Activated T-helper 2 cell treated with anti-CD3 and anti-CD28 coated beads, Interferon-gamma antibody, Interleukin-2, Interleukin-4, amounts not matched to agents 10 μg/mL and 5 μg/mL and 100 μg/mL, durations not matched to agents 14 hours and 24 hours and 36 hours (primary cell): Measurements from ENCODE around the gene MSRB2. TPM values are rescaled to one million over a fixed set of nuclear protein-coding genes. Genes with fewer than 3 reads are reported as not detected.

ENCODE experiments used
- DNase-seq: peaks from one replicate; pipeline ENCODE4 v3.0.0; 2021; ENCODE audit warnings: low spot score
- H3K27ac Mint-ChIP-seq: one replicate; pipeline ENCODE4 v1.8.0; 2021; ENCODE audit warnings: mixed read lengths
- H3K27me3 Mint-ChIP-seq: one replicate; pipeline ENCODE4 v1.8.0; 2021; ENCODE audit warnings: low read depth, mixed read lengths
- H3K36me3 Mint-ChIP-seq: one replicate; pipeline ENCODE4 v1.8.0; 2021; ENCODE audit warnings: low read depth, mixed read lengths
- H3K4me1 Mint-ChIP-seq: one replicate; pipeline ENCODE4 v1.8.0; 2021; ENCODE audit warnings: low read depth, mixed read lengths
- H3K4me3 Mint-ChIP-seq: one replicate; pipeline ENCODE4 v1.8.0; 2021; ENCODE audit warnings: low read depth, mild to moderate bottlenecking, moderate library complexity, mixed read lengths
- H3K9me3 Mint-ChIP-seq: one replicate; pipeline ENCODE4 v1.8.0; 2021; ENCODE audit warnings: mixed read lengths
- intact Hi-C: fragments of 100-400 bp; cut with micrococcal nuclease; formaldehyde crosslinking; loops from one replicate; pipeline ENCODE4 v1.15.1; 2023
- total RNA-seq: library from RNA; stranded (reverse); gene quantifications from 2 replicates; pipeline ENCODE4 v1.2.3, GENCODE V29; 2022

MSRB2 gene
- total RNA-seq, 1 donor from 2014 or later, result 4.0 TPM

- H3K27me3 Mint-ChIP-seq, result no peaks in the 10 kb centered on the region
- no peaks in the 10 kb centered on the region for H3K4me1 Mint-ChIP-seq
- peaks cover 13% of the 10 kb centered on the region for H3K36me3 Mint-ChIP-seq
- no peak overlapping the region for H3K27ac Mint-ChIP-seq
- peaks cover under 1% of the 10 kb centered on the region for H3K9me3 Mint-ChIP-seq
- DNase-seq, result no peak
- H3K4me3 Mint-ChIP-seq, result no peak overlapping the region
- intact Hi-C loops, result no loop called here
Observed at GRCh38 chr10:23106331-23107072, 11.1 kb downstream of the MSRB2 start.

GRCh38 chr10:23110722-23111516, 15.5 kb downstream of the MSRB2 start:
- H3K4me3 Mint-ChIP-seq, result no peak overlapping the region
- no peaks in the 10 kb centered on the region for H3K9me3 Mint-ChIP-seq
- no peaks in the 10 kb centered on the region for H3K36me3 Mint-ChIP-seq
- intact Hi-C loops, result no loop called here
- no peaks in the 10 kb centered on the region for H3K27me3 Mint-ChIP-seq
- H3K4me1 Mint-ChIP-seq, result no peaks in the 10 kb centered on the region
- H3K27ac Mint-ChIP-seq, result no peak overlapping the region
- DNase-seq, result no peak

- Mint-ChIP-seq H3K9me3 (no peaks in the 10 kb centered on the region), H3K36me3 (no peaks in the 10 kb centered on the region), H3K4me1 (no peaks in the 10 kb centered on the region), H3K4me3 (no peak overlapping the region), H3K27ac (no peak overlapping the region), H3K27me3 (no peaks in the 10 kb centered on the region)
- no peak for DNase-seq
- intact Hi-C loops, result no loop called here
Observed at GRCh38 chr10:23111517-23112286, 16.3 kb downstream of the MSRB2 start.

- DNase-seq, result no peak
- Mint-ChIP-seq H3K9me3 (no peaks in the 10 kb centered on the region), H3K27me3 (no peaks in the 10 kb centered on the region), H3K4me3 (no peak overlapping the region), H3K36me3 (no peaks in the 10 kb centered on the region), H3K4me1 (no peaks in the 10 kb centered on the region), H3K27ac (no peak overlapping the region)
- intact Hi-C loops, result no loop called here
Observed at GRCh38 chr10:23114228-23114850, 19.0 kb downstream of the MSRB2 start.

- Mint-ChIP-seq H3K9me3 (no peaks in the 10 kb centered on the region), H3K27me3 (no peaks in the 10 kb centered on the region), H3K36me3 (no peaks in the 10 kb centered on the region), H3K27ac (no peak overlapping the region), H3K4me1 (no peaks in the 10 kb centered on the region), H3K4me3 (no peak overlapping the region)
- no peak for DNase-seq
- intact Hi-C loops, result no loop called here
Observed at GRCh38 chr10:23116486-23117205, 21.3 kb downstream of the MSRB2 start.

- Mint-ChIP-seq H3K27me3 (no peaks in the 10 kb centered on the region), H3K36me3 (no peaks in the 10 kb centered on the region), H3K9me3 (no peaks in the 10 kb centered on the region), H3K4me1 (no peaks in the 10 kb centered on the region), H3K4me3 (no peak overlapping the region), H3K27ac (no peak overlapping the region)
- DNase-seq, result no peak
- intact Hi-C loops, result no loop called here
Observed at GRCh38 chr10:23120001-23120934, 24.9 kb downstream of the MSRB2 start.

- no peak overlapping the region for H3K4me3 Mint-ChIP-seq
- H3K4me1 Mint-ChIP-seq, result no peaks in the 10 kb centered on the region
- no peaks in the 10 kb centered on the region for H3K36me3 Mint-ChIP-seq
- DNase-seq, result no peak
- no peaks in the 10 kb centered on the region for H3K9me3 Mint-ChIP-seq
- H3K27me3 Mint-ChIP-seq, result no peaks in the 10 kb centered on the region
- intact Hi-C loops, result no loop called here
- no peak overlapping the region for H3K27ac Mint-ChIP-seq
Observed at GRCh38 chr10:23121135-23121534, 25.8 kb downstream of the MSRB2 start.

- intact Hi-C loops, result no loop called here
- Mint-ChIP-seq H3K4me1 (no peaks in the 10 kb centered on the region), H3K27me3 (peaks cover 5% of the 10 kb centered on the region), H3K4me3 (no peak overlapping the region), H3K9me3 (peaks cover 3% of the 10 kb centered on the region), H3K36me3 (no peaks in the 10 kb centered on the region), H3K27ac (no peak overlapping the region)
- no peak for DNase-seq
Observed at GRCh38 chr10:23136462-23136861, 41.1 kb downstream of the MSRB2 start.

GRCh38 chr10:23139677-23140076, 44.3 kb downstream of the MSRB2 start:
- Mint-ChIP-seq H3K27me3 (peaks cover 7% of the 10 kb centered on the region), H3K4me3 (no peak overlapping the region), H3K4me1 (no peaks in the 10 kb centered on the region), H3K27ac (no peak overlapping the region), H3K36me3 (no peaks in the 10 kb centered on the region), H3K9me3 (peaks cover under 1% of the 10 kb centered on the region)
- no peak for DNase-seq
- intact Hi-C loops, result no loop called here

- intact Hi-C loops, result no loop called here
- Mint-ChIP-seq H3K4me1 (no peaks in the 10 kb centered on the region), H3K36me3 (no peaks in the 10 kb centered on the region), H3K4me3 (no peak overlapping the region), H3K9me3 (no peaks in the 10 kb centered on the region), H3K27me3 (peaks cover 7% of the 10 kb centered on the region), H3K27ac (no peak overlapping the region)
- no peak for DNase-seq
Observed at GRCh38 chr10:23141995-23142394, 46.6 kb downstream of the MSRB2 start.

- no peaks in the 10 kb centered on the region for H3K9me3 Mint-ChIP-seq
- intact Hi-C loops, result no loop called here
- H3K4me3 Mint-ChIP-seq, result no peak overlapping the region
- H3K4me1 Mint-ChIP-seq, result no peaks in the 10 kb centered on the region
- H3K36me3 Mint-ChIP-seq, result no peaks in the 10 kb centered on the region
- peaks cover 2% of the 10 kb centered on the region for H3K27me3 Mint-ChIP-seq
- DNase-seq, result no peak
- no peak overlapping the region for H3K27ac Mint-ChIP-seq
Observed at GRCh38 chr10:23146258-23146657, 50.9 kb downstream of the MSRB2 start.
